Measurements from ENCODE around the gene ZNF165.

- no peak for TF ChIP-seq CTCF (IDR thresholded peaks at IDR 0.05; ENCODE audit: poor library complexity)
- no peak for TF ChIP-seq EZH2phosphoT487 (IDR thresholded peaks at IDR 0.05; ENCODE audit: low read depth, severe bottlenecking, unreplicated experiment)
Observed at GRCh38 chr6:28078836-28079235, 1.5 kb upstream of the ZNF165 start.
